Nasal cavity respiratory epithelium epithelial cell of viscerocranial mucosa (primary cell): ENCODE results near the gene TRIM43. TPM values are rescaled to one million over a fixed set of nuclear protein-coding genes. Genes with fewer than 3 reads are reported as not detected.

ENCODE experiments used
- total RNA-seq: library from RNA; depleted of rRNA; stranded (reverse); fragments of >200 nt; gene quantifications from 2 replicates; pipeline ENCODE4 v1.2.3, GENCODE V29; 2014

Gene TRIM43
- total RNA-seq: under 0.01 TPM in 1 of 2 replicates, not detected in the other

GRCh38 chr2:95591701-95592100 is at the start of gene TRIM43:
Gene TRIM43, plus strand, starts transcription at chr2:95592001. Its CDS starts 2,023 bp downstream, at chr2:95594024.

Other genes with a start within 250 kb of the TRIM43 start
- gene FAHD2A, start 189.3 kb upstream of the TRIM43 start, total RNA-seq: 22.6 and 26.7 TPM in 2 replicates
- gene TRIM43B, start 107.2 kb upstream of the TRIM43 start, total RNA-seq: not detected in 2 replicates